ENCODE measurements around the gene REELD1. TPM values are rescaled to one million over a fixed set of nuclear protein-coding genes. Genes with fewer than 3 reads are reported as not detected.

REELD1 gene
- total and polyA plus RNA-seq, 2 of the 4 experiments (the other 2 are of a cell fraction) = not detected

- Histone ChIP-seq H4K8ac (ENCODE audit: low read depth in 2 of 2, low read length in 2 of 2) (no peak overlapping the region), H2AFZ (replicated peaks; ENCODE audit: low read length, poor library complexity) (no peak overlapping the region), H3K4ac (ENCODE audit: low read depth, low read length) (no peak overlapping the region), H3K18ac (ENCODE audit: low read depth, low read length) (no peak overlapping the region), H4K20me1 (ENCODE audit: insufficient read depth, low read length) (no peaks in the 10 kb centered on the region), H2BK20ac (ENCODE audit: low read depth, low read length) (no peak overlapping the region), H3K14ac (replicated peaks; ENCODE audit: low read depth, low read length) (no peak overlapping the region), H3K79me1 (ENCODE audit: low read depth in 1 of 2, low read length in 2 of 2) (no peaks in the 10 kb centered on the region), H2BK15ac (ENCODE audit: low read depth, low read length) (no peak overlapping the region), H2BK5ac (ENCODE audit: low read depth, low read length, poor library complexity, severe bottlenecking) (no peak overlapping the region), H2BK120ac (ENCODE audit: low read depth, low read length) (no peak overlapping the region), H2AK5ac (ENCODE audit: low read depth, low read length) (no peak overlapping the region), H2AK9ac (replicated peaks; ENCODE audit: low read depth, low read length, poor library complexity) (no peak overlapping the region), H3K9me3 (ENCODE audit: control insufficient read depth, insufficient read depth, low read length) (no peaks in the 10 kb centered on the region), H3K4me1 (ENCODE audit: control insufficient read depth, insufficient read depth, low read length) (no peaks in the 10 kb centered on the region), H4K5ac (ENCODE audit: low read depth, low read length) (no peak overlapping the region), H3K27me3 (ENCODE audit: control insufficient read depth, insufficient read depth, low read length) (no peaks in the 10 kb centered on the region), H3K56ac (ENCODE audit: extremely low read depth, insufficient read depth, low read length) (no peak overlapping the region), H4K91ac (ENCODE audit: insufficient read depth, low read depth, low read length) (no peak overlapping the region), H3K9me1 (ENCODE audit: insufficient read depth, low read length) (no peaks in the 10 kb centered on the region), H3K4me2 (ENCODE audit: low read depth, low read length) (no peak overlapping the region), H3K9ac (ENCODE audit: low read depth, low read length) (no peak overlapping the region), H3K36me3 (ENCODE audit: control insufficient read depth, insufficient read depth, low read length) (no peaks in the 10 kb centered on the region), H3K4me3 (ENCODE audit: insufficient read depth, low read depth, low read length) (no peak overlapping the region), H3K23ac (ENCODE audit: low read depth, low read length) (no peak overlapping the region), H3K27ac (ENCODE audit: insufficient read depth, low read length) (no peak overlapping the region)
- ATAC-seq (ENCODE audit: low read depth) (no peak), DNase-seq (no peak)
- no CpG with 5 or more reads among the region's 2 CpGs for WGBS, 2 experiments (ENCODE audit: extremely low coverage in 2 of 2, insufficient read length in 1 of 2)
- dilution Hi-C loops (cut with HindIII; ENCODE audit: low sequenced_read_pairs, unreplicated experiment) (no loop called here), intact Hi-C loops (cut with micrococcal nuclease) (no loop called here), in situ Hi-C loops (cut with MboI; ENCODE audit: low sequenced_read_pairs) (no loop called here)
- no TSS peak for BruUV-seq (replicated peaks)
- TF ChIP-seq MXI1 (IDR thresholded peaks at IDR 0.05; ENCODE audit: borderline replicate concordance, low read depth, low read length) = no peak
- no peak for TF ChIP-seq CTCF (conservative IDR thresholded peaks at IDR 0.05; ENCODE audit: low read depth, low read length)
- TF ChIP-seq NFE2L2 (IDR thresholded peaks at IDR 0.05; ENCODE audit: low read depth, low read length) = no peak
- TF ChIP-seq RCOR1 (IDR thresholded peaks at IDR 0.05; ENCODE audit: insufficient replicate concordance, low read length) = no peak
- no peak for TF ChIP-seq BHLHE40 (IDR thresholded peaks at IDR 0.05; ENCODE audit: low read depth, low read length)
- no peak for TF ChIP-seq FOS (IDR thresholded peaks at IDR 0.05; ENCODE audit: low read depth, low read length)
- no peak for TF ChIP-seq CEBPB (IDR thresholded peaks at IDR 0.05; ENCODE audit: low read depth, low read length)
- ChIA-PET POLR2A (ENCODE audit: unreplicated experiment) (no interaction called here), CTCF (no interaction called here)
These were observed 54.9 kb downstream of the REELD1 start for GRCh38 chr4:146269228-146269653.

Data from IMR-90 (cell line).